Mesendoderm (in vitro differentiated cells): Measurements from ENCODE around the gene CD300LG.

ENCODE experiments used
- DNase-seq: peaks from one replicate; pipeline ENCODE4 v3.0.0; 2013
- H2AK5ac ChIP-seq: 2 replicates; pipeline ENCODE4 v1.6.1; 2013; ENCODE audit warnings: low read length, inconsistent platforms
- H2BK120ac ChIP-seq: 2 replicates; pipeline ENCODE4 v1.6.1; 2013; ENCODE audit warnings: low read depth, mild to moderate bottlenecking, low read length, moderate library complexity, mixed read lengths
- H2BK15ac ChIP-seq: replicated peaks from 2 replicates; pipeline ENCODE4 v1.6.1; 2013; ENCODE audit warnings: low read depth, mild to moderate bottlenecking, moderate library complexity
- H2BK5ac ChIP-seq: 2 replicates; pipeline ENCODE4 v1.6.1; 2013; ENCODE audit warnings: low read length, inconsistent platforms
- H3K18ac ChIP-seq: 2 replicates; pipeline ENCODE4 v1.6.1; 2013; ENCODE audit warnings: mild to moderate bottlenecking, low read length, mixed read lengths
- H3K23ac ChIP-seq: one replicate; pipeline ENCODE4 v1.6.1; 2013; ENCODE audit warnings: low read length
- H3K27ac ChIP-seq: 2 replicates; pipeline ENCODE4 v1.5.1; 2013; ENCODE audit warnings: low read depth, mild to moderate bottlenecking, inconsistent platforms, low read length, moderate library complexity
- H3K27me3 ChIP-seq: 2 replicates; pipeline ENCODE4 v1.6.1; 2013; ENCODE audit warnings: low read length, control low read depth, mild to moderate bottlenecking, inconsistent platforms; ENCODE audit not compliant: insufficient read depth, poor library complexity
- H3K36me3 ChIP-seq: 2 replicates; pipeline ENCODE4 v1.6.1; 2013; ENCODE audit warnings: low read length, inconsistent platforms; ENCODE audit not compliant: control insufficient read depth, insufficient read depth
- H3K4ac ChIP-seq: one replicate; pipeline ENCODE4 v1.6.1; 2013; ENCODE audit warnings: low read depth, mild to moderate bottlenecking, low read length, moderate library complexity
- H3K4me1 ChIP-seq: 2 replicates; pipeline ENCODE4 v1.6.1; 2013; ENCODE audit warnings: low read depth, low read length, inconsistent platforms; ENCODE audit not compliant: control insufficient read depth
- H3K4me2 ChIP-seq: 2 replicates; pipeline ENCODE4 v1.6.1; 2013; ENCODE audit warnings: low read length
- H3K4me3 ChIP-seq: 2 replicates; pipeline ENCODE4 v1.5.1; 2013; ENCODE audit warnings: mild to moderate bottlenecking, low read length
- H3K56ac ChIP-seq: one replicate; pipeline ENCODE4 v1.6.1; 2013; ENCODE audit warnings: low read length
- H3K79me1 ChIP-seq: 2 replicates; pipeline ENCODE4 v1.6.1; 2013; ENCODE audit warnings: low read length, inconsistent platforms
- H3K79me2 ChIP-seq: 2 replicates; pipeline ENCODE4 v1.6.1; 2013; ENCODE audit warnings: mild to moderate bottlenecking, low read length; ENCODE audit not compliant: control insufficient read depth, insufficient read depth
- H3K9ac ChIP-seq: 2 replicates; pipeline ENCODE4 v1.6.1; 2013; ENCODE audit warnings: low read length, inconsistent platforms
- H4K5ac ChIP-seq: one replicate; pipeline ENCODE4 v1.6.1; 2013; ENCODE audit warnings: low read length
- H4K8ac ChIP-seq: one replicate; pipeline ENCODE4 v1.6.1; 2013; ENCODE audit warnings: low read depth, mild to moderate bottlenecking, control low read depth, low read length, moderate library complexity
- WGBS: extraction: QIAGEN DNeasy Blood & Tissue Kit; methylation state at CpG from one replicate; pipeline ENCODE4 v1.1.7; 2013; ENCODE audit warnings: low lambda C conversion rate, missing lambda C conversion rate; ENCODE audit not compliant: insufficient coverage; ENCODE audit errors: extremely low coverage; 5-methylcytosine and 5-hydroxymethylcytosine counted together

Gene CD300LG

DNA sequence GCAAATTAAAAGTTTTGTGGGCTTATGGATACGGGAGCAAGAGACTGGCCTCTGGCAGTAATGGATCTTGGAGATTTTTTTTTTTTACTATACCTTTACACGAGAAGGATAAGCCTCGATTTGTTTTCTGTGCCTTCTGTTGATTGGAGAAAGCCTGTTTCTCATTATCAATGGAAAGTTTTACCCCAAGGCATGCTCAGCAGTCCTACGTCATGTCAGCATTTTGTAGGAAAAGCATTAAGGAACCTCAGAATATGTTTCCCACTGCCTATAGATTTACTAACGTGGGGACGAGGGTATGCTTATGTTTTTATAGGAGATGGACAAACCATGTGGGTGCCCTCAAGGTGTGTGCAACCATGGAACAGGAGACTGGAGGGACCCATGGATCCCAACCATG, 26.8 kb downstream of the CD300LG start:
- H3K4me1 ChIP-seq = peaks cover 2% of the 10 kb centered on the region
- H2AK5ac ChIP-seq = no peak overlapping the region
- no peak overlapping the region for H3K4me2 ChIP-seq
- H4K8ac ChIP-seq = no peak overlapping the region
- no peak overlapping the region for H3K9ac ChIP-seq
- no peak overlapping the region for H2BK120ac ChIP-seq
- DNase-seq = no peak
- no peak overlapping the region for H3K56ac ChIP-seq
- no peaks in the 10 kb centered on the region for H3K79me2 ChIP-seq
- H3K36me3 ChIP-seq = no peaks in the 10 kb centered on the region
- H3K27ac ChIP-seq = no peak overlapping the region
- H3K23ac ChIP-seq = no peak overlapping the region
- no peak overlapping the region for H3K4me3 ChIP-seq
- H4K5ac ChIP-seq = no peak overlapping the region
- no peak overlapping the region for H2BK15ac ChIP-seq
- H2BK5ac ChIP-seq = no peak overlapping the region
- no peaks in the 10 kb centered on the region for H3K79me1 ChIP-seq
- no peak overlapping the region for H3K18ac ChIP-seq
- no peaks in the 10 kb centered on the region for H3K27me3 ChIP-seq
- no peak overlapping the region for H3K4ac ChIP-seq
- WGBS = no CpG with 5 or more reads among the region's 6 CpGs

DNA sequence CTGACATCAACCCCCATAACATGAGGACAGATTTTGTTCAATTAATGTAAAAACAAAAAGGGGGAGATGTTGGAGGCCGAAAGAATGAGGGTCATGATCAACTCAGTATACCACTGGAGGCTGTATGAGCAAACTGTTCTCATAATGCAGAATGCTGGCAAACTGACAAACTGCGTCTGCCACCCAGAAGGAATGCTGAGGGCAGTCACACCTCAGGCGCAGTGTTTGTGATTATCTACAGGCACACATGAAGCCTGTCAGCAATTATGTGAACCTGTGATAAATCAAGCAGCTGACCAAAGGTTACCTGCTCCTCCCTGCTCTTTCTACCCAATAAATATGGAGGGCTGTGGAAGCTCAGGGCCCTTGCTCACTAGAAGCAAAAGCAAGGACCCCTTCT, 27.3 kb downstream of the CD300LG start:
- Histone ChIP-seq H3K9ac (no peak overlapping the region), H2AK5ac (no peak overlapping the region), H3K18ac (no peak overlapping the region), H3K4me2 (no peak overlapping the region), H3K79me1 (no peaks in the 10 kb centered on the region), H3K4me3 (no peak overlapping the region), H3K36me3 (no peaks in the 10 kb centered on the region), H3K27me3 (no peaks in the 10 kb centered on the region), H2BK120ac (no peak overlapping the region), H3K27ac (no peak overlapping the region), H4K5ac (no peak overlapping the region), H3K56ac (no peak overlapping the region), H4K8ac (no peak overlapping the region), H3K4ac (no peak overlapping the region), H3K79me2 (no peaks in the 10 kb centered on the region), H3K4me1 (peaks cover 3% of the 10 kb centered on the region), H3K23ac (no peak overlapping the region), H2BK5ac (no peak overlapping the region), H2BK15ac (no peak overlapping the region)
- WGBS = no CpG with 5 or more reads among the region's 3 CpGs
- no peak for DNase-seq

DNA sequence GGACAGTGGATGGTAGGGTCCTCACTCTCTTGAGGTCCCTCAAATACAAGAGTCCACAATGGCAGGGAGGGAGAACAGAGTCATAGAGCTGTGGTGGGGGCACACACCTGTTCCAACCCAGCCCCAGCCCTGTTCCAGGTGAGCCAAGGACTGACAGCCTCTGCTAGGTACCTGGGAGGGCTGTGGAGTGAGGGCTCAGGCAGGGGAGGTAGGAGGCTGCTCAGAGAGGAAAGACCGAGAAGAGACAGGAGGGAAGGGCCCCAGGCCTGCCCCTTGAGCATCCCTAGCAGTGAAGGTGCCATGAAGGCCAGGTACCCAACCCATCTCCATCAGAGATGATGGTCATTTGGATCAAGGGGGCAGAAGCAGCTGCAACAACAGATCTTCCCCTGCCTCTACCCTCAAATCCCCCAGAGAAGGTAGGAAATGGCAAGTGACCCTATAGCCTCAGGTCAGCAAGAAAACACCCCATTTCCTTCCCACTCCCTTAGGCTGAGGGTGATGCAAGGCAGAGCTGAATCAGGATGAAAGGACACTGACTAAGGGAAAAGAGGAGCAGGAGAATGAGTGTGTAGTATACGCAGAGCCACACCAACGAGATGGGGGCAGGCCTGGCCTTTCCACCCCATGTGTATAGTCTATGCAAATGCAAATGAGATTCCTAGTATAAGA, 28.6 kb downstream of the CD300LG start:
- H3K79me1 ChIP-seq = no peaks in the 10 kb centered on the region
- H3K4me1 ChIP-seq = peaks cover 3% of the 10 kb centered on the region
- H3K56ac ChIP-seq = no peak overlapping the region
- no peak overlapping the region for H3K9ac ChIP-seq
- WGBS = no CpG with 5 or more reads among the region's 3 CpGs
- no peak overlapping the region for H3K4me2 ChIP-seq
- no peak overlapping the region for H3K18ac ChIP-seq
- H3K27me3 ChIP-seq = no peaks in the 10 kb centered on the region
- H2BK5ac ChIP-seq = no peak overlapping the region
- DNase-seq = no peak
- no peak overlapping the region for H3K27ac ChIP-seq
- H2AK5ac ChIP-seq = no peak overlapping the region
- H3K79me2 ChIP-seq = no peaks in the 10 kb centered on the region
- H3K4ac ChIP-seq = no peak overlapping the region
- no peak overlapping the region for H2BK15ac ChIP-seq
- no peak overlapping the region for H4K8ac ChIP-seq
- no peak overlapping the region for H3K23ac ChIP-seq
- H4K5ac ChIP-seq = no peak overlapping the region
- no peaks in the 10 kb centered on the region for H3K36me3 ChIP-seq
- H2BK120ac ChIP-seq = no peak overlapping the region
- no peak overlapping the region for H3K4me3 ChIP-seq

DNA sequence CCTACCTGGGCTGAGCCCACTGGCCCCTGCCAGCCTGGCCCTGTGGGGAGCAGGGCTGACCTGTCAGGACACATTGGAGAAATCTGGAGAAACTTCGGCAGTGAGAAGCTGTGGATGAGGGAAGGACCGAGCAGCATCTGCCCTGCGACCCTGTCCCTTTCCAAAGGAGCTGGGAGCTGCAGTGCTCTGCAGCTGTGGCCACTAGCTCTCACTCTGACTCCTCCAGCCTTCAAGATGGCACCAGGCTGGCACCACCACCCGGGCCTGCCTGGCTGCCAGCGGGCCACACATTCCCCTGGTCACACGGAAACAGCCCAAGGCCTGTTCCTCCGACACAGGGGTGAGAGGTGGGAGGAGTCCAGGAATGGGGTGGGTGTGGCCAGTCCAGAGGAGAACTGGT, 30.1 kb downstream of the CD300LG start:
- Histone ChIP-seq H2AK5ac (no peak overlapping the region), H3K56ac (no peak overlapping the region), H3K4me1 (peaks cover 3% of the 10 kb centered on the region), H3K79me1 (no peaks in the 10 kb centered on the region), H3K4ac (no peak overlapping the region), H4K8ac (no peak overlapping the region), H3K4me3 (no peak overlapping the region), H2BK120ac (no peak overlapping the region), H3K27me3 (no peaks in the 10 kb centered on the region), H3K36me3 (no peaks in the 10 kb centered on the region), H2BK5ac (no peak overlapping the region), H3K23ac (no peak overlapping the region), H3K18ac (no peak overlapping the region), H3K9ac (no peak overlapping the region), H3K79me2 (no peaks in the 10 kb centered on the region), H2BK15ac (no peak overlapping the region), H3K4me2 (no peak overlapping the region), H3K27ac (no peak overlapping the region), H4K5ac (no peak overlapping the region)
- DNase-seq = no peak
- no CpG with 5 or more reads among the region's 7 CpGs for WGBS

DNA sequence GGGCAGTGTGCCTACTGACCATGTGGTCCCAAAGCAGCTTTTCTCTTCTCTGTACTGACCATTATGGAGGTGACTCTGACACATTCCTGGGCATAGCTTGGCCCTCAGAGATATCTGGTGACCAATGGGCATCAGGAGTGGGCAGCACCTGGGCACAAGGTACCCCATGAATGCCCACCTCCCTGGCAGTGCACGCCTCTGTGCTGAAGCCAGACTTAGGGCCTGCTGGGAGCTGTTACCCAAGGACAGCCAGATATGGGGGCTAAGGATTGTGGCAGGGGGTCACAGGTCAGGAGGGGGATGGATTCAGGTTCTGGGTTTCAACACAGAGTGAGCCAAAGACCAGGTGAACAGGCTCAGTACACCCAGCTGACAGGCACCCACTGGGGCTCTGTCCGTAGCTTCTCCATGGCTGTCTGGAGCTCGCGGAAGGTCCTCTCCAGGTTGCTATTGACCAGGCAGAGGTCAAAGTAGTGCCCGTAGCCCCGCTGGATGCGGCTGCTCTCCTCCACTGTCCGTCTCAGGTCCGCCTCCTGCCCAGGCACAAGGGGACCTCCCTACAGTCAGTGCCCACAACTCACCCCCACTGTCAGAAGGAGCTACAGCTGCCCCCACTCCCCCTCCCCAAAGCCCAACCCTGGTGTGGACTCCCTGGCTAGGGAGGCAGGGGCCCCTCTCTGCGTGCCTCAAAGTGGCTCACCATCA, 30.6 kb downstream of the CD300LG start:
- Histone ChIP-seq H3K79me2 (no peaks in the 10 kb centered on the region), H2BK15ac (no peak overlapping the region), H3K23ac (no peak overlapping the region), H2BK120ac (no peak overlapping the region), H3K56ac (no peak overlapping the region), H3K9ac (no peak overlapping the region), H3K4ac (no peak overlapping the region), H3K18ac (no peak overlapping the region), H2AK5ac (no peak overlapping the region), H3K4me3 (no peak overlapping the region), H3K4me2 (no peak overlapping the region), H2BK5ac (no peak overlapping the region), H3K36me3 (no peaks in the 10 kb centered on the region), H3K27me3 (no peaks in the 10 kb centered on the region), H3K4me1 (peaks cover 3% of the 10 kb centered on the region), H3K27ac (no peak overlapping the region), H4K5ac (no peak overlapping the region), H4K8ac (no peak overlapping the region), H3K79me1 (no peaks in the 10 kb centered on the region)
- no peak for DNase-seq
- WGBS = no CpG with 5 or more reads among the region's 10 CpGs
